ENCODE data around the gene CLTB.
"Not testable (repeated sequence)": the region's sequence is repeated elsewhere in the genome, so short reads cannot be mapped to it uniquely, and the experiment has no call there.

Gene CLTB

GRCh38 chr5:176408590-176408989 is 7.7 kb downstream of the CLTB start:
- ChIA-PET POLR2A (no interaction called here), CTCF (interaction anchor here (0.6 to 0.7 kb wide), 2 partner anchors 32 to 1803 kb away, joined by 3 read pairs; no protein-coding TSS in a partner anchor)
- no peak for TF ChIP-seq FOXK2 (IDR thresholded peaks at IDR 0.05)
- no peak for TF ChIP-seq ELF4 (IDR thresholded peaks at IDR 0.05)
- no peak for TF ChIP-seq SP1 (IDR thresholded peaks at IDR 0.05)
- TF ChIP-seq FOXM1 (IDR thresholded peaks at IDR 0.05; ENCODE audit: borderline replicate concordance), result no peak
- no peak for TF ChIP-seq TARDBP (IDR thresholded peaks at IDR 0.05)
- no peak for TF ChIP-seq NFRKB (IDR thresholded peaks at IDR 0.05)
- TF ChIP-seq ZNF384 (IDR thresholded peaks at IDR 0.05), result no peak
- no peak for TF ChIP-seq SUZ12 (IDR thresholded peaks at IDR 0.05)
- no peak for TF ChIP-seq ARNT (IDR thresholded peaks at IDR 0.05)
- TF ChIP-seq PKNOX1 (IDR thresholded peaks at IDR 0.05), result no peak
- TF ChIP-seq HDGF (IDR thresholded peaks at IDR 0.05; ENCODE audit: borderline replicate concordance), result no peak
- no peak for DNase-seq (ENCODE audit: extremely low spot score)

- POLR2A ChIA-PET; CTCF ChIA-PET; DNase-seq (ENCODE audit: extremely low spot score): not testable (repeated sequence)
Measured at GRCh38 chr5:176408252-176408573, 8.1 kb downstream of the CLTB start.

DNA sequence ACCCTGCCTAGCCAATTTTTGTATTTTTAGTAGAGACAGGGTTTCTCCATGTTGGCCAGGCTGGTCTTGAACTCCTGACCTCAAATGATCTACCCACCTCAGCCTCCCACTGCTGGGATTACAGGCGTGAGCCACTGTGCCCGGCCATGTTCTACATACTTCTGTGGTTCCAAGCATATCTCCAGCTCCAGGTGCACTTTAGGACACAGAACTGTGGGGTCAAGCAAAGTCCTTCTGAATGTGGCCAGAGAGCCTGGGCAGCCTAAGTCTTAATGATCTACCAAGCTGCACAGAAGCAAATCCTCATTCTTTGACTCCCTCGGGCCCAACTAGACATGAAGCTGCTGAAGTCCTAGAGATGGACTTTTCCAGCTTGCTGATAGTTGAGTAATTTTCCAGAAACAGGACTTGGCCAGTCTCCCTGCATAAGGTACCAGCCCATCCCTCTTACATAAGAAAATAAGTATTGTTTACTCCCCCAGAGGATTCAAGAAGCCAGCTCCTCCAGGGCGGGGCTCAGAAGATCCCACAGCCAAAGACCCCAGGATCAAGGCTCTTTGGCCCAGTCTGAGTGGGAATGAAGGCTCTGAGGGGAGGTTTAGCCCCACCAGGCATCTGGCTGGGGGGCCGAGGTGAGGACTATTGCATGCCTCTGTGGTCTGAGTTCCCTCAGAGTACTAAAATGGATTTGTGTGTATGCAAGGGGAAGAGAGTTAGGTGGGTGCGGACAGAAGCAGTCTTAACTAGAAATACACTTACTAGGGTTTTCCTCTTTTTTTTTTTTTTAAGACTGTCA is 8.7 kb downstream of the CLTB start:
- no peak for TF ChIP-seq ARNT (IDR thresholded peaks at IDR 0.05)
- no peak for TF ChIP-seq ZNF384 (IDR thresholded peaks at IDR 0.05)
- no peak for TF ChIP-seq BHLHE40 (IDR thresholded peaks at IDR 0.05; ENCODE audit: borderline replicate concordance)
- no peak for TF ChIP-seq TARDBP (IDR thresholded peaks at IDR 0.05)
- TF ChIP-seq HDGF (IDR thresholded peaks at IDR 0.05; ENCODE audit: borderline replicate concordance), result no peak
- TF ChIP-seq SP1 (IDR thresholded peaks at IDR 0.05), result no peak
- no peak for TF ChIP-seq CTBP1 (IDR thresholded peaks at IDR 0.05; ENCODE audit: borderline replicate concordance)
- TF ChIP-seq FOXM1 (IDR thresholded peaks at IDR 0.05; ENCODE audit: borderline replicate concordance), result no peak
- no peak for TF ChIP-seq FOXA1 (IDR thresholded peaks at IDR 0.05)
- TF ChIP-seq ELF4 (IDR thresholded peaks at IDR 0.05), result no peak
- no peak for TF ChIP-seq FOXK2 (IDR thresholded peaks at IDR 0.05)
- TF ChIP-seq SUZ12 (IDR thresholded peaks at IDR 0.05), result no peak
- TF ChIP-seq L3MBTL2 (conservative IDR thresholded peaks at IDR 0.05), result no peak
- TF ChIP-seq LEF1 (IDR thresholded peaks at IDR 0.05; ENCODE audit: borderline replicate concordance), result no peak
- TF ChIP-seq PKNOX1 (IDR thresholded peaks at IDR 0.05), result no peak
- no peak for DNase-seq (ENCODE audit: extremely low spot score)
- ChIA-PET POLR2A (interaction anchor here (0.7 kb wide), 1 partner anchor 40 kb away, joined by 3 read pairs; the partner anchor contains the start of gene FAF2), CTCF (no interaction called here)

- POLR2A ChIA-PET, result interaction anchor here (1.0 kb wide), 1 partner anchor 18 kb away, joined by 3 read pairs; the partner anchor contains the start of genes HIGD2A and NOP16
- CTCF ChIA-PET, result no interaction called here
- DNase-seq (ENCODE audit: extremely low spot score), result no peak
- TF ChIP-seq NFRKB (IDR thresholded peaks at IDR 0.05) (no peak), BHLHE40 (IDR thresholded peaks at IDR 0.05; ENCODE audit: borderline replicate concordance) (no peak), TARDBP (IDR thresholded peaks at IDR 0.05) (no peak), SUZ12 (IDR thresholded peaks at IDR 0.05) (no peak), PKNOX1 (IDR thresholded peaks at IDR 0.05) (no peak), CTBP1 (IDR thresholded peaks at IDR 0.05; ENCODE audit: borderline replicate concordance) (no peak), LEF1 (IDR thresholded peaks at IDR 0.05; ENCODE audit: borderline replicate concordance) (no peak), ZNF384 (IDR thresholded peaks at IDR 0.05) (no peak), HDGF (IDR thresholded peaks at IDR 0.05; ENCODE audit: borderline replicate concordance) (no peak)
Measured at GRCh38 chr5:176406436-176407052, 9.8 kb downstream of the CLTB start.

DNA sequence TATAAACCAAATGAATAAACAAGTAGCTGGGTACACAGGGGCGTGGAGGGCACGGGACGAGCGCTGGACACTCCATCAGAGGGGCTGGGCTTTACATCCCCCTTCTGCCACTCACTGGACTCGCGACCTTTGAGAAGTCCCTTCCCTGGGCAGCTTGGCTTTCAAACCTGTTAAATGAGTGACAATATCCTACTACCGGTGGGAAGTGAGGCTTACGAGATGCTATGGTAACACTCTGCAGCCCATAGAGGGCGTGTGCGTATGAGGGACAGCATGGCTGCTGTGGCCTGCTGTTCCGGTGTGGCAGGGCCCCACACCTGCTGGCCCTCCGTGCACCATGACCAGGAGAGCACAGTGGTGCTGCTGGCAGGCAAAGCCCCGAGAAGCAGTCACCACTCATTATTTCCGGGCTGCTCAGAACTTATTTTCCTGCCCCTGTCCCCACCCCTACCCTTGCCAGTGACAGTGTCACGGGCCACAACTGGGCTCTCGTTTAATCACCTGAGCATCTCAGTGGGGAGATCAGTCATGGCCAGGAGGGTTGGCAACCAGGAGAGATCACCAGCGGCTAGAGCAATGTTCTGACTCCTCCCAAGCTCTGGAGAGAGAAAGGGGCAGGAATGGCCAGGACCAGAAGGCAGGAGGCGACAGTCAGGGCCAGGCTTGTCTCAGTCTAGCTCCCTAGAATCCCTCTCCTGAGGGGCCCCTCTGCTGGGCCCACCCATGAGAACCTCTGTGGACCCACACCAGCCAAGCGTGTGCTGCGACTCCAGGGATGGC is 10.5 kb downstream of the CLTB start:
- CTCF ChIA-PET, result interaction anchor here (1.3 kb wide), 1 partner anchor 42 kb away, joined by 3 read pairs; no protein-coding TSS in a partner anchor
- TF ChIP-seq FOXM1 (IDR thresholded peaks at IDR 0.05; ENCODE audit: borderline replicate concordance) (no peak), FOXK2 (IDR thresholded peaks at IDR 0.05) (no peak), SUZ12 (IDR thresholded peaks at IDR 0.05) (no peak), TARDBP (IDR thresholded peaks at IDR 0.05) (no peak), ELF4 (IDR thresholded peaks at IDR 0.05) (no peak), LEF1 (IDR thresholded peaks at IDR 0.05; ENCODE audit: borderline replicate concordance) (no peak), ZNF384 (IDR thresholded peaks at IDR 0.05) (no peak), PKNOX1 (IDR thresholded peaks at IDR 0.05) (no peak), HDGF (IDR thresholded peaks at IDR 0.05; ENCODE audit: borderline replicate concordance) (no peak), SP1 (IDR thresholded peaks at IDR 0.05) (no peak), FOXA1 (IDR thresholded peaks at IDR 0.05) (no peak), NFRKB (IDR thresholded peaks at IDR 0.05) (no peak), L3MBTL2 (conservative IDR thresholded peaks at IDR 0.05) (no peak), CTBP1 (IDR thresholded peaks at IDR 0.05; ENCODE audit: borderline replicate concordance) (no peak), BHLHE40 (IDR thresholded peaks at IDR 0.05; ENCODE audit: borderline replicate concordance) (no peak), ARNT (IDR thresholded peaks at IDR 0.05) (no peak)
- DNase-seq (ENCODE audit: extremely low spot score), result no peak
- POLR2A ChIA-PET, result no interaction called here
